HL-60 (cell line): ENCODE results near the gene QPRT.
A peak's percentile ranks its signal among the peaks of the same experiment; 100 is the strongest.
"Not testable (repeated sequence)": the region's sequence is repeated elsewhere in the genome, so short reads cannot be mapped to it uniquely, and the experiment has no call there.

Source experiments
- DNase-seq, 2 experiments: peaks; one replicate each; pipeline ENCODE4 v3.0.0-alpha.2; 2010 to 2020; ENCODE audit warnings: low read depth in 1 of 2, low spot score in 1 of 2
- H3K27ac ChIP-seq: fragments of 250-450 bp; sonication (Bioruptor Pico); replicated peaks from 2 replicates; pipeline ENCODE4 v1.5.1; 2020; ENCODE audit warnings: mild to moderate bottlenecking, moderate library complexity
- H3K27me3 ChIP-seq: fragments of 250-450 bp; sonication (Bioruptor Pico); 2 replicates; pipeline ENCODE4 v1.5.1; 2021; ENCODE audit warnings: mild to moderate bottlenecking, moderate library complexity; ENCODE audit not compliant: insufficient read depth, poor library complexity, severe bottlenecking
- H3K4me3 ChIP-seq: replicated peaks from 2 replicates; pipeline ENCODE4 v1.5.1; 2011; ENCODE audit warnings: mild to moderate bottlenecking, control low read depth, low read length; ENCODE audit not compliant: insufficient read depth
- GABPA ChIP-seq: IDR thresholded peaks from 2 replicates; pipeline ENCODE4 v1.6.1; 2012; ENCODE audit warnings: low read depth
- POLR2AphosphoS5 ChIP-seq: IDR thresholded peaks from 2 replicates; pipeline ENCODE4 v1.6.1; 2012; ENCODE audit warnings: low read depth
- SPI1 ChIP-seq: IDR thresholded peaks from 2 replicates; pipeline ENCODE4 v1.6.1; 2012; ENCODE audit warnings: low read depth, mild to moderate bottlenecking, borderline replicate concordance
- TF ChIP-seq, protein P1 (sequence below): IDR thresholded peaks from one replicate; pipeline ENCODE4 v1.5.1; 2011; ENCODE audit warnings: low read length, control low read depth, inconsistent platforms; ENCODE audit not compliant: insufficient read depth
- TF ChIP-seq, protein P2 (sequence below): IDR thresholded peaks from 2 replicates; pipeline ENCODE4 v1.6.1; 2012; ENCODE audit warnings: low read depth; ENCODE audit not compliant: insufficient replicate concordance

QPRT gene

GRCh38 chr16:29729116-29729521, 50.1 kb downstream of the QPRT start:
- no peak for DNase-seq
- H3K4me3 ChIP-seq, result no peak overlapping the region
- H3K27me3 ChIP-seq, result no peaks in the 10 kb centered on the region
- TF ChIP-seq SPI1, result no peak
- TF ChIP-seq, protein P1, sequence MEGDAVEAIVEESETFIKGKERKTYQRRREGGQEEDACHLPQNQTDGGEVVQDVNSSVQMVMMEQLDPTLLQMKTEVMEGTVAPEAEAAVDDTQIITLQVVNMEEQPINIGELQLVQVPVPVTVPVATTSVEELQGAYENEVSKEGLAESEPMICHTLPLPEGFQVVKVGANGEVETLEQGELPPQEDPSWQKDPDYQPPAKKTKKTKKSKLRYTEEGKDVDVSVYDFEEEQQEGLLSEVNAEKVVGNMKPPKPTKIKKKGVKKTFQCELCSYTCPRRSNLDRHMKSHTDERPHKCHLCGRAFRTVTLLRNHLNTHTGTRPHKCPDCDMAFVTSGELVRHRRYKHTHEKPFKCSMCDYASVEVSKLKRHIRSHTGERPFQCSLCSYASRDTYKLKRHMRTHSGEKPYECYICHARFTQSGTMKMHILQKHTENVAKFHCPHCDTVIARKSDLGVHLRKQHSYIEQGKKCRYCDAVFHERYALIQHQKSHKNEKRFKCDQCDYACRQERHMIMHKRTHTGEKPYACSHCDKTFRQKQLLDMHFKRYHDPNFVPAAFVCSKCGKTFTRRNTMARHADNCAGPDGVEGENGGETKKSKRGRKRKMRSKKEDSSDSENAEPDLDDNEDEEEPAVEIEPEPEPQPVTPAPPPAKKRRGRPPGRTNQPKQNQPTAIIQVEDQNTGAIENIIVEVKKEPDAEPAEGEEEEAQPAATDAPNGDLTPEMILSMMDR, result peak; percentile 48
- TF ChIP-seq, protein P2, sequence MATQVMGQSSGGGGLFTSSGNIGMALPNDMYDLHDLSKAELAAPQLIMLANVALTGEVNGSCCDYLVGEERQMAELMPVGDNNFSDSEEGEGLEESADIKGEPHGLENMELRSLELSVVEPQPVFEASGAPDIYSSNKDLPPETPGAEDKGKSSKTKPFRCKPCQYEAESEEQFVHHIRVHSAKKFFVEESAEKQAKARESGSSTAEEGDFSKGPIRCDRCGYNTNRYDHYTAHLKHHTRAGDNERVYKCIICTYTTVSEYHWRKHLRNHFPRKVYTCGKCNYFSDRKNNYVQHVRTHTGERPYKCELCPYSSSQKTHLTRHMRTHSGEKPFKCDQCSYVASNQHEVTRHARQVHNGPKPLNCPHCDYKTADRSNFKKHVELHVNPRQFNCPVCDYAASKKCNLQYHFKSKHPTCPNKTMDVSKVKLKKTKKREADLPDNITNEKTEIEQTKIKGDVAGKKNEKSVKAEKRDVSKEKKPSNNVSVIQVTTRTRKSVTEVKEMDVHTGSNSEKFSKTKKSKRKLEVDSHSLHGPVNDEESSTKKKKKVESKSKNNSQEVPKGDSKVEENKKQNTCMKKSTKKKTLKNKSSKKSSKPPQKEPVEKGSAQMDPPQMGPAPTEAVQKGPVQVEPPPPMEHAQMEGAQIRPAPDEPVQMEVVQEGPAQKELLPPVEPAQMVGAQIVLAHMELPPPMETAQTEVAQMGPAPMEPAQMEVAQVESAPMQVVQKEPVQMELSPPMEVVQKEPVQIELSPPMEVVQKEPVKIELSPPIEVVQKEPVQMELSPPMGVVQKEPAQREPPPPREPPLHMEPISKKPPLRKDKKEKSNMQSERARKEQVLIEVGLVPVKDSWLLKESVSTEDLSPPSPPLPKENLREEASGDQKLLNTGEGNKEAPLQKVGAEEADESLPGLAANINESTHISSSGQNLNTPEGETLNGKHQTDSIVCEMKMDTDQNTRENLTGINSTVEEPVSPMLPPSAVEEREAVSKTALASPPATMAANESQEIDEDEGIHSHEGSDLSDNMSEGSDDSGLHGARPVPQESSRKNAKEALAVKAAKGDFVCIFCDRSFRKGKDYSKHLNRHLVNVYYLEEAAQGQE, result no peak
- TF ChIP-seq GABPA, result no peak
- no peak for TF ChIP-seq POLR2AphosphoS5
- no peak overlapping the region; the same call in 1 of the 2 replicates for H3K27ac ChIP-seq

GRCh38 chr16:29730649-29731048, 51.7 kb downstream of the QPRT start:
- H3K27ac ChIP-seq, result no peak overlapping the region
- TF ChIP-seq, protein P1, result no peak
- TF ChIP-seq, protein P2, result no peak
- TF ChIP-seq SPI1, result no peak
- DNase-seq, result no peak
- no peaks in the 10 kb centered on the region for H3K27me3 ChIP-seq
- no peak overlapping the region for H3K4me3 ChIP-seq

DNA sequence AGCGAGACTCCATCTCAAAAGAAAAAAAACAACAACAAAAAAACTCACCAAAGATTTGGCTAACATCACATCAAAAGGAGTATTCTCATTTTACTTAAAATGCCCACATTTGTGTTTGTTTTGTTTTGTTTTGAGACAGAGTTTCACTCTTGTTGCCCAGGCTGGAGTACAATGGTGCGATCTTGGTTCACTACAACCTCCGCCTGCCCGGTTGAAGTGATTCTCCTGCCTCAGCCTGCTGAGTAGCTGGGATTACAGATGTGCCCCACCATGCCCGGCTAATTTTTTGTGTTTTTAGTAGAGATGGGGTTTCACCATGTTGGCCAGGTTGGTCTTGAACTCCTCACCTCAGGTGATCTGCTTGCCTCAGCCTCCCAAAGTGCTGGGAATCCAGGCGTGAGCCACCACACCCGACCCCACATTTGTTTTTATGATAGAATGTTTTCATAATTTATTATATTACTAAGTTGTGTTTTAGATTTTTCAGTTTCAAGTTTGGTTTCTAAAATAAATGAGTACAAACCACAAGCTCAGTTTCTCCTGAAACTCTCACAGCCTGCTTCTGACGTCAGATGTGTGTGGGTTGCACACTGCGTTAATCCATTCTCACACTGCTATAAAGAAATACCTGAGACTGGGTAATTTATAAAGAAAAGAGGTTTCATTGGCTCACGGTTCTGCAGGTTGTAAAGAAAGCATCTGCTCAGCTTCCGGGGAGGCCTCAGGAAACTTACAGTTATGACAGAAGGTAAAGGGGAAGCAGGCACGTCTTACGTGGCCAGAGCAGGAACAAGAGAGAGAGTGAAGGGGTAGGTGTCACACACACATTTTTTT, 53.0 kb downstream of the QPRT start:
- H3K27ac ChIP-seq, H3K27me3 ChIP-seq, H3K4me3 ChIP-seq: not testable (repeated sequence)
- DNase-seq, result peak in 1 of 2 experiments; percentile 32

GRCh38 chr16:29734786-29735185, 55.8 kb downstream of the QPRT start:
- Histone ChIP-seq H3K27me3 (no peaks in the 10 kb centered on the region), H3K4me3 (no peak overlapping the region), H3K27ac (no peak overlapping the region)
- no peak for DNase-seq
- TF ChIP-seq, protein P1, result no peak
- no peak for TF ChIP-seq POLR2AphosphoS5
